A673 (cell line): ENCODE measurements around the gene RALBP1. TPM values are rescaled to one million over a fixed set of nuclear protein-coding genes. Genes with fewer than 3 reads are reported as not detected.

Experiments used
- BruUV-seq: library from RNA; stranded (reverse); fragments of 400-500 nt; replicated peaks from 2 replicates; lab custom pipeline; 2021; lab: Mats Ljungman, UMichigan
- CTCF ChIA-PET: fragments of 300-600 bp; sonication (Branson Sonifier 250); formaldehyde crosslinking; loops from one replicate; lab custom pipeline; 2022; ENCODE audit warnings: antibody characterized with exemption; lab: Charles Lee
- POLR2A ChIA-PET: fragments of 300-600 bp; sonication (Branson Sonifier 250); formaldehyde crosslinking; loops from one replicate; lab custom pipeline; 2022; ENCODE audit warnings: antibody characterized with exemption; ENCODE audit not compliant: low non-redundant PET; lab: Charles Lee
- DNase-seq: peaks from one replicate; pipeline ENCODE4 v3.0.0-alpha.2; 2015; ENCODE audit warnings: low spot score
- H3K27ac ChIP-seq: fragments of 200-600 bp; sonication (generic); 2 replicates; pipeline ENCODE4 v1.5.1; 2016; ENCODE audit warnings: mixed run types, low read depth, mild to moderate bottlenecking, mixed read lengths, antibody characterized with exemption, low read length; ENCODE audit not compliant: poor library complexity, severe bottlenecking
- H3K27me3 ChIP-seq: fragments of 200-600 bp; sonication (generic); replicated peaks from 2 replicates; pipeline ENCODE4 v1.6.1; 2017; ENCODE audit warnings: mixed run types, low read depth, mild to moderate bottlenecking, mixed read lengths, antibody characterized with exemption, low read length; ENCODE audit not compliant: insufficient read depth, poor library complexity
- H3K36me3 ChIP-seq: fragments of 200-600 bp; sonication (generic); 2 replicates; pipeline ENCODE4 v1.6.1; 2016; ENCODE audit warnings: mixed run types, mild to moderate bottlenecking, mixed read lengths, antibody characterized with exemption, low read length; ENCODE audit not compliant: insufficient read depth, poor library complexity, severe bottlenecking
- H3K4me1 ChIP-seq: fragments of 200-600 bp; sonication (generic); 2 replicates; pipeline ENCODE4 v1.6.1; 2017; ENCODE audit warnings: mixed run types, mild to moderate bottlenecking, mixed read lengths, antibody characterized with exemption, low read length; ENCODE audit not compliant: insufficient read depth, poor library complexity, severe bottlenecking
- H3K4me3 ChIP-seq: fragments of 200-600 bp; sonication (generic); 2 replicates; pipeline ENCODE4 v1.5.1; 2016; ENCODE audit warnings: low read depth, mixed run types, mild to moderate bottlenecking, mixed read lengths, low read length; ENCODE audit not compliant: poor library complexity, severe bottlenecking
- H3K9me3 ChIP-seq: fragments of 200-600 bp; sonication (generic); 2 replicates; pipeline ENCODE4 v1.6.1; 2016; ENCODE audit warnings: mixed run types, low read depth, mild to moderate bottlenecking, mixed read lengths, antibody characterized with exemption, low read length; ENCODE audit not compliant: poor library complexity, severe bottlenecking
- CTCF ChIP-seq: fragments of 300-800, 200-600 bp; sonication (generic); conservative IDR thresholded peaks from 2 replicates; pipeline ENCODE4 v1.5.1; 2017; ENCODE audit warnings: low read depth, mild to moderate bottlenecking, antibody characterized with exemption, low read length, moderate library complexity, mixed read lengths
- EZH2 ChIP-seq: fragments of 200-600 bp; sonication (generic); IDR thresholded peaks from 2 replicates; pipeline ENCODE4 v1.6.1; 2017; ENCODE audit warnings: borderline replicate concordance, low read depth, mild to moderate bottlenecking, mixed read lengths, antibody characterized with exemption, low read length; ENCODE audit not compliant: poor library complexity, severe bottlenecking
- intact Hi-C: fragments of 100-400 bp; cut with micrococcal nuclease; formaldehyde crosslinking; loops from one replicate; pipeline ENCODE4 v1.10.0; 2022; ENCODE audit not compliant: unreplicated experiment
- total RNA-seq: library from RNA; stranded (reverse); gene quantifications from 2 replicates; pipeline ENCODE4 v1.2.3, GENCODE V29; 2021

The RALBP1 gene
- total RNA-seq, 1 experiment from 2014 or later = 53.5 TPM

DNA sequence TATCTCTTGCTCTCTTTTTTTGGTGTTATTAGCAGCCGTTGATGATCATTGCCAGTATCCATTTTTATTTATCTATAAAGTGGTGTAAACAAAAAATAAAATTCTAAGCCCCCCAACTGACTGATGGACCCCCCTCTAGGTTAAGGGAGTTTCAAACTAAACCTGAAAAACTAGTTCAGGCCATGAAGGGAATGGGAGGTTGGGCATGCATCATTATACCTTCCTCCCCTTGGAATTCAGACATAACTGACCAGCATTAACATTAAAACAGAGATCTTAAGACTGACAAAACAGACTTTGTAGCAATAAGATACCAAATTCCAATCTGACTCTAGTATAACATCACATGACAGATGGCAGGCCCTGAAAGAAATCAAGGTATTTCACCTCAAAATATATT is 20.2 kb downstream of the RALBP1 start:
- H3K27me3 ChIP-seq = no peaks in the 10 kb centered on the region
- ChIA-PET POLR2A (no interaction called here), CTCF (no interaction called here)
- peaks cover 8% of the 10 kb centered on the region for H3K9me3 ChIP-seq
- DNase-seq = no peak
- BruUV-seq = no TSS peak
- no peak overlapping the region for H3K27ac ChIP-seq
- H3K4me1 ChIP-seq = no peaks in the 10 kb centered on the region
- intact Hi-C loops = no loop called here
- H3K36me3 ChIP-seq = no peaks in the 10 kb centered on the region
- TF ChIP-seq CTCF (no peak), EZH2 (no peak)
- H3K4me3 ChIP-seq = no peak overlapping the region

GRCh38 chr18:9495916-9496705 is 20.8 kb downstream of the RALBP1 start:
- CTCF ChIA-PET = no interaction called here
- POLR2A ChIA-PET = no interaction called here

DNA sequence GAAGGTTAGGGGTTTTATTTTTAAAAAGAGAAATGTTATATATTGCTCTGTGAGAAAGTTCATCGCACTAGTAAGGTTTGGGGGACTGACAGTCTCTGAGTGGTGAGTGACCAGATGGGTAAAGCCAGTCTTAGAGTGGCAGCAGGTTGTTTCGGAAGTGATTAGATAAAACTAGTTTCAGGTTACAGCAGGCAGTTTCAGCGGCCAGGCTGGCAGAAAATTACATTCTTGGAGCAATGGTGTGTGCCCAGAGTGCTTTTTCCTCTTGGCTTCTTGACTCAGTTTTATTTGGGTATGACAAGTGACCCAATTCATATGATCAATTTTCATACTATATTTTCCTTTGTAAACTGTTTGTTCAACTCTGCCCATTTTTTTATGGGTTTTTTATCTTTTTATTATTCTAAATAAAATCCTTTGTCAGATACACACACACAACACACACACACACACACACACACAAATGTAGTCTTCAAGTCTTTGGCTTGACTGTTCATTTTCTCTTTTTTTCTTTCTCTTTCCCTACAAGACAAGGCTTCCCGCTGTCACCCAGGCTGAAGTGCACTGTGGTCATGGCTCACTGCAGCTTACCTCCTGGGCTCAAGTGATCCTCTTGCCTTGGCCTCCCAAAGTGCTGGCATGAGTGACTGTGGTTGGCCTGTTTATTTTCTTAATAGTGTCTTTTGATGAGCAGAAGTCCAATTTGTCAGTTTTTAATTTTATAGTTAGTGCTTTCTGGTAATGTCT is 30.9 kb downstream of the RALBP1 start:
- no peak for DNase-seq
- POLR2A ChIA-PET = no interaction called here
- Histone ChIP-seq H3K4me1 (no peaks in the 10 kb centered on the region), H3K27ac (no peak overlapping the region), H3K27me3 (no peaks in the 10 kb centered on the region), H3K4me3 (no peak overlapping the region), H3K9me3 (peaks cover 6% of the 10 kb centered on the region), H3K36me3 (no peaks in the 10 kb centered on the region)
- CTCF ChIA-PET = no interaction called here
- BruUV-seq = no TSS peak
- no peak for TF ChIP-seq EZH2
- no peak for TF ChIP-seq CTCF
- intact Hi-C loops = no loop called here

More at GRCh38 chr18:9495916-9496705, 20.8 kb downstream of the RALBP1 start:
- H3K9me3 ChIP-seq = peaks cover 3% of the 10 kb centered on the region
- H3K4me3 ChIP-seq = no peak overlapping the region
- no TSS peak for BruUV-seq
- no peak for DNase-seq
- no peak overlapping the region for H3K27ac ChIP-seq
- intact Hi-C loops = no loop called here
- H3K36me3 ChIP-seq = no peaks in the 10 kb centered on the region
- H3K27me3 ChIP-seq = no peaks in the 10 kb centered on the region
- TF ChIP-seq CTCF (no peak), EZH2 (no peak)
- no peaks in the 10 kb centered on the region for H3K4me1 ChIP-seq
